Activated CD4-positive, CD25-positive, alpha-beta regulatory T cell treated with anti-CD3 and anti-CD28 coated beads, Interleukin-2, amount 50 U/mL, for 24 hours (primary cell): ENCODE measurements around the gene MMP17.

Experiments used
- ATAC-seq, 2 donors: fragments of 150-1000 bp; cut with Tn5 transposase; one replicate each; pipeline ENCODE4 v1.10.0; 2021; ENCODE audit warnings: mild to moderate bottlenecking in 1 of 2, moderate library complexity in 1 of 2

Gene MMP17

GRCh38 chr12:131896080-131896810 lies 68.1 kb downstream of the MMP17 start:
- ATAC-seq = peak; percentile 66 to 70

- no peak for ATAC-seq
Observed at GRCh38 chr12:131896811-131897270, 68.6 kb downstream of the MMP17 start.

DNA sequence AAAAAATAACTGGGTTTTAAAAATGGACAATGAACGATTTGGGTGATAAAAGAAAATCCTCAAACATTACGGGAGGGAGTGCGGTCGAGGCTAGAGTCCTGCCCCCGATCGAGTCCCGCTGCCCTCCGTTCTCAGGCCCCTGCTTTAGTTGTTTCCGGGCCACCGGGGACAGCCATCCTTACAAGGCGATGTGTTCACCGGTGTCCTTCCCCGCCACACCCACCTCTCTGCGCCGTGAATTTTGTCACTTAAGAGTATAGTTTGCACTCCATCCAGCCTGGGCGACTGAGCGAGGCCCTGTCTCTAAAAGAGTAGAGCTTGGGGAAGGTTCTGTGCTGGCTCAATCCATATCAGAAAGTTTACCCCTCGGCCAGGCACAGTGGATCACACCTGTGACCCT lies 69.1 kb downstream of the MMP17 start:
- ATAC-seq = no peak

DNA sequence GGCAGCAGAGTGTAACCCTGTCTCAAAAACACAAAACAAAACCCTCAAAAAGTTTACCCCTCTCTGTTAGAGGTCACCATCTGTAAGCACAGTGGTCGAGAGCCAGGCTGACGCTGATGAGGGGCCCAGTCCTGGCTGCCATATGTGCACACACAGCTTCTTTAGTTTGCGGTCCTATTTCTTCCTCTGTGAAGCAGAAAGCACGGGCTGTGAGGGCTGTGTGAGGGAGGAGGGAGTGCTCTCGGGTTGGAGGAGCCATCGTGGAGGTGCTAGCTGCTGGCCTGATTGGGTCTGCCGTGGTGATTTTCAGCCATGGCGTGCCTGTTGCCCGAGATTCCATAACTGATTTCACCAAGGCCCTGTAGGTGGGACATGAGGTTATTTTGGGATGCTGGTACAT lies 69.7 kb downstream of the MMP17 start:
- ATAC-seq = no peak

DNA sequence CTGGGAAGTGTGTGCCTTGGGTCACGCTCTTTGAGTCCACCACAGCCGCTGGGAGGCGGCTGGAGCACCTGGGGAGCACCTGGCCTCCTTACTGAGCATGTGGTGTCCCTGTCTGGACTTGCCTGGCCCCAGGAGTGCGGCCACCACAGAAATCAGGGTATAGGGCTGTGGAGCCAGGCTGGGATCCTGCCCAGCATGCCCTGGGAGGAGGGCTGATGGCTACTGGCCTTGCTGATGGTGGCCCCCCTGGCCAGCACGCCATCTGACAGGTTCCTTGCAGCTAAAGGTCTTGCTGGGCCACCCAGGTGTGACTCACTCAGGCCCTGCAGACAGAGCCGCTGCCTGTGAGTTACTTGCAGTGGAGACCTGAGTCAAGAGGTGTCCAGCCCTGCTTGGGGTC lies 72.2 kb downstream of the MMP17 start:
- no peak for ATAC-seq
